Keratinocyte (primary cell): ENCODE data around the gene UBA52. TPM values are rescaled to one million over a fixed set of nuclear protein-coding genes. Genes with fewer than 3 reads are reported as not detected.

Experiments
- DNase-seq: peaks from one replicate; pipeline ENCODE4 v3.0.0-alpha.2; 2011; ENCODE audit warnings: low read depth, missing footprints, low spot score
- FAIRE-seq: peaks from 2 replicates; lab custom pipeline; 2011; peaks lifted over from hg19 to GRCh38; lab: Jason Lieb, UNC
- H2AFZ ChIP-seq: 2 replicates; pipeline ENCODE4 v1.6.0; 2012; ENCODE audit warnings: low read length, control low read depth, inconsistent platforms; ENCODE audit not compliant: control insufficient read depth
- H3K27ac ChIP-seq: 2 replicates; pipeline ENCODE4 v1.5.1; 2011; ENCODE audit warnings: low read length; ENCODE audit not compliant: control insufficient read depth, insufficient read depth
- H3K27me3 ChIP-seq: 3 replicates; pipeline ENCODE4 v1.6.0; 2011; ENCODE audit warnings: low read length; ENCODE audit not compliant: control insufficient read depth, insufficient read depth; ENCODE audit errors: extremely low read depth
- H3K36me3 ChIP-seq, 2 experiments: 2 replicates in 1 of 2; 3 replicates in 1 of 2; pipeline ENCODE4 v1.5.1; 2011; ENCODE audit warnings: low read length in 2 of 2, mild to moderate bottlenecking in 1 of 2; ENCODE audit not compliant: control insufficient read depth in 2 of 2, insufficient read depth in 2 of 2; ENCODE audit errors: extremely low read depth in 1 of 2
- H3K4me1 ChIP-seq: 3 replicates; pipeline ENCODE4 v1.5.1; 2011; ENCODE audit warnings: low read length; ENCODE audit not compliant: control insufficient read depth, insufficient read depth; ENCODE audit errors: extremely low read depth
- H3K4me2 ChIP-seq: 3 replicates; pipeline ENCODE4 v1.6.0; 2011; ENCODE audit warnings: low read depth, low read length; ENCODE audit not compliant: control insufficient read depth, insufficient read depth; ENCODE audit errors: extremely low read depth
- H3K4me3 ChIP-seq, 3 experiments: fragments of 200-600 bp in 1 of 3; sonication (generic) in 1 of 3; 2 replicates in 2 of 3; 3 replicates in 1 of 3; pipeline ENCODE4 v1.5.1; 2011 to 2016; ENCODE audit warnings: low read length in 3 of 3, mild to moderate bottlenecking in 3 of 3, control low read depth in 2 of 3, inconsistent platforms in 1 of 3, low read depth in 1 of 3, mixed read lengths in 1 of 3, mixed run types in 1 of 3, moderate library complexity in 1 of 3; ENCODE audit not compliant: control insufficient read depth in 2 of 3, insufficient read depth in 2 of 3; ENCODE audit errors: extremely low read depth in 1 of 3
- H3K79me2 ChIP-seq: 2 replicates; pipeline ENCODE4 v1.6.0; 2012; ENCODE audit warnings: low read length; ENCODE audit not compliant: control insufficient read depth, insufficient read depth
- H3K9ac ChIP-seq: 3 replicates; pipeline ENCODE4 v1.6.0; 2011; ENCODE audit warnings: low read length; ENCODE audit not compliant: control insufficient read depth, insufficient read depth; ENCODE audit errors: extremely low read depth
- H3K9me1 ChIP-seq: 3 replicates; pipeline ENCODE4 v1.6.0; 2011; ENCODE audit warnings: low read length; ENCODE audit not compliant: control insufficient read depth, insufficient read depth; ENCODE audit errors: extremely low read depth
- H3K9me3 ChIP-seq: 2 replicates; pipeline ENCODE4 v1.5.1; 2012; ENCODE audit warnings: low read depth, low read length; ENCODE audit not compliant: control insufficient read depth
- H4K20me1 ChIP-seq: 3 replicates; pipeline ENCODE4 v1.6.0; 2011; ENCODE audit warnings: low read length; ENCODE audit not compliant: control insufficient read depth, insufficient read depth; ENCODE audit errors: extremely low read depth
- EZH2 ChIP-seq: IDR thresholded peaks from one replicate; pipeline ENCODE4 v1.6.1; 2012; ENCODE audit warnings: inconsistent platforms, mild to moderate bottlenecking, low read length, moderate library complexity
- dilution Hi-C: fragments of 300-500 bp; cut with MboI; formaldehyde crosslinking; loops from one replicate; pipeline ENCODE4 v1.7.0; 2020; ENCODE audit warnings: low sequenced_read_pairs; ENCODE audit not compliant: extremely low pct_ligation_motif_present
- polyA plus RNA-seq, 5 experiments: library from polyadenylated mRNA; depleted of rRNA in 3 of 5; stranded (reverse) in 3 of 5; stranded (forward) in 1 of 5; unstranded in 1 of 5; fragments of >200 nt; gene quantifications; 1 replicate in 1 of 5; 2 replicates in 3 of 5; 3 replicates in 1 of 5; pipeline versions ENCODE4 v1.2.1 to v1.2.3, GENCODE V29; 2011 to 2012; ENCODE audit warnings: missing spikeins in 2 of 5, low read depth in 1 of 5, low replicate concordance in 1 of 5
- TF ChIP-seq, protein P1 (sequence below), 3 experiments: IDR thresholded peaks in 1 of 3; conservative IDR thresholded peaks in 1 of 3; optimal IDR thresholded peaks in 1 of 3; 2 replicates in 2 of 3; 3 replicates in 1 of 3; pipeline versions ENCODE3 to v1.5.1; 2011; ENCODE audit warnings: low read length in 3 of 3, mild to moderate bottlenecking in 3 of 3, moderate library complexity in 2 of 3, control low read depth in 1 of 3, inconsistent platforms in 1 of 3; ENCODE audit not compliant: insufficient read depth in 2 of 3; ENCODE audit errors: extremely low read depth in 1 of 3

UBA52 gene
- polyA plus RNA-seq, 1 donor (not counting 4 experiments of a cell fraction or from before 2014, with no cell fraction given) = 1,376 TPM

DNA sequence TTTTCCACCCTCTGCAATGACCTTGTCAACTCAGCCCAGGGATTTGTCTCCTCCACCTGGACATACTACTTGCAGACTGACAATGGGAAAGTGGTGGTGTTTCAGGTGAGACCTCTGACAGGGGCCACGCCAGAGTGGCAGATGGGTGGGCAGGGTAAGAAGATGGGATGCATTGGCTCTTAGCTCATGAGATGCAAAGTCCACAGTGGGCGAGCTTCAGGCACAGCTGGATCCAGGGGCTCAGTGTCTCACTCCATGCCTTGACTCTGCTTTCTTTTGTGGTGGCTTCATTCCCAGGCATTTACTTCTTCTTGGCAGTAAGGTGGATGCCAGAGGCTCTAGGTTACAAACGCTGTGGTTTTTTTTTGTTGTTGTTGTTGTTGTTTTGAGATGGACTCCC lies 44.4 kb downstream of the UBA52 start:
- Histone ChIP-seq H3K9ac (no peak overlapping the region), H2AFZ (no peak overlapping the region), H3K4me3 (no peak overlapping the region), H3K36me3 (no peaks in the 10 kb centered on the region), H3K9me1 (no peaks in the 10 kb centered on the region), H3K27me3 (peaks cover 36% of the 10 kb centered on the region), H3K79me2 (no peaks in the 10 kb centered on the region), H4K20me1 (no peaks in the 10 kb centered on the region), H3K4me1 (no peaks in the 10 kb centered on the region), H3K27ac (no peak overlapping the region), H3K4me2 (no peak overlapping the region), H3K9me3 (no peaks in the 10 kb centered on the region)
- no peak for TF ChIP-seq EZH2
- TF ChIP-seq, protein P1, sequence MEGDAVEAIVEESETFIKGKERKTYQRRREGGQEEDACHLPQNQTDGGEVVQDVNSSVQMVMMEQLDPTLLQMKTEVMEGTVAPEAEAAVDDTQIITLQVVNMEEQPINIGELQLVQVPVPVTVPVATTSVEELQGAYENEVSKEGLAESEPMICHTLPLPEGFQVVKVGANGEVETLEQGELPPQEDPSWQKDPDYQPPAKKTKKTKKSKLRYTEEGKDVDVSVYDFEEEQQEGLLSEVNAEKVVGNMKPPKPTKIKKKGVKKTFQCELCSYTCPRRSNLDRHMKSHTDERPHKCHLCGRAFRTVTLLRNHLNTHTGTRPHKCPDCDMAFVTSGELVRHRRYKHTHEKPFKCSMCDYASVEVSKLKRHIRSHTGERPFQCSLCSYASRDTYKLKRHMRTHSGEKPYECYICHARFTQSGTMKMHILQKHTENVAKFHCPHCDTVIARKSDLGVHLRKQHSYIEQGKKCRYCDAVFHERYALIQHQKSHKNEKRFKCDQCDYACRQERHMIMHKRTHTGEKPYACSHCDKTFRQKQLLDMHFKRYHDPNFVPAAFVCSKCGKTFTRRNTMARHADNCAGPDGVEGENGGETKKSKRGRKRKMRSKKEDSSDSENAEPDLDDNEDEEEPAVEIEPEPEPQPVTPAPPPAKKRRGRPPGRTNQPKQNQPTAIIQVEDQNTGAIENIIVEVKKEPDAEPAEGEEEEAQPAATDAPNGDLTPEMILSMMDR (optimal IDR thresholded peaks at IDR 0.05 in 1 of 3, IDR thresholded peaks at IDR 0.05 in 1 of 3, conservative IDR thresholded peaks at IDR 0.05 in 1 of 3; ENCODE audit: extremely low read depth in 1 of 3, insufficient read depth in 2 of 3, low read length in 3 of 3) = no peak
- FAIRE-seq (no peak), DNase-seq (no peak)
- dilution Hi-C loops = no loop called here

DNA sequence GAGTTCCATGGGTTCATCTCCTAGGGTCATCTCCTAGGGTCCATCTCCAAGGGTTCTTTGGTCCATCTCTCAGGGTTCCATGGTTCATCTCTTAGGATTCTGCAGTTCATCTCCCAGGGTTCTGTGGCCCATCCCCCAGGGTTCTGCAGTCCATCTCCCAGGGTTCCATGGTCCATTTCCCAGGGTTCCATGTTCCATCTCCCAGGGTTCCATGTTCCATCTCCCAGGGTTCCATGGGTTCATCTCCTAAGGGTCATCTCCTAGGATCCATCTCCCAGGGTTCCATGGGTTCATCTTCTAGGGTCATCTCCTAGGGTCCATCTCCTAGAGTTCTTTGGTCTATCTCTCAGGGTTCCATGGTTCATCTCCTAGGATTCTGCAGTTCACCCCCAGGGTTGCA lies 45.9 kb downstream of the UBA52 start:
- Histone ChIP-seq H3K4me2 (no peak overlapping the region), H3K79me2 (no peaks in the 10 kb centered on the region), H3K27me3 (peaks cover 22% of the 10 kb centered on the region), H3K27ac (no peak overlapping the region), H4K20me1 (no peaks in the 10 kb centered on the region), H2AFZ (no peak overlapping the region), H3K9ac (no peak overlapping the region), H3K4me3 (no peak overlapping the region), H3K4me1 (no peaks in the 10 kb centered on the region), H3K36me3 (no peaks in the 10 kb centered on the region), H3K9me3 (no peaks in the 10 kb centered on the region), H3K9me1 (no peaks in the 10 kb centered on the region)
- TF ChIP-seq, protein P1 (optimal IDR thresholded peaks at IDR 0.05 in 1 of 3, IDR thresholded peaks at IDR 0.05 in 1 of 3, conservative IDR thresholded peaks at IDR 0.05 in 1 of 3; ENCODE audit: extremely low read depth in 1 of 3, insufficient read depth in 2 of 3, low read length in 3 of 3) = no peak
- no peak for TF ChIP-seq EZH2
- dilution Hi-C loops = no loop called here
- FAIRE-seq = no peak
- DNase-seq = no peak
